Measurements from ENCODE around the gene SLC26A11. TPM values are rescaled to one million over a fixed set of nuclear protein-coding genes. Genes with fewer than 3 reads are reported as not detected.
A peak's percentile ranks its signal among the peaks of the same experiment; 100 is the strongest.

The SLC26A11 gene
- total RNA-seq, 1 experiment from 2014 or later = 26.5 TPM

DNA sequence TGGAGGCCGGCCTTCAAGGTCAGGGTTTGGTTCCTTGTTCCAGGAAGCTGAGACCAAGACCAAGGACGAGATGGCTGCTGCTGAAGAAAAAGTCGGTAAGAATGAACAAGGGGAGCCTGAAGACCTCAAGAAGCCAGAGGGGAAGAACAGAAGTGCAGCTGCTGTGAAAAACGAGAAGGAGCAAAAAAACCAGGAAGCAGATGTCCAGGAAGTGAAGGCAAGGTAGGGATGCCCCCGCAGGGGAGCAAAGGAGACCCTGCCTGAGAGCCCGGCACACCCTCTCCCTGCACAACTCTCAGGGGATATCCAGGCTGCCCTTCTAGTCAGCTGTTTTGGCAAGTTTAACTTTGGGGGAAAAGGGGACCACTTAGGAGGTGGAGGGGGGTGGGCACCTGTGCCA, 69.4 kb downstream of the SLC26A11 start:
- Histone ChIP-seq H3K27ac (ENCODE audit: insufficient read length, low read depth, low read length) (no peak overlapping the region), H4K91ac (ENCODE audit: insufficient read length, low read depth, low read length) (no peak overlapping the region), H3K9me3 (ENCODE audit: control insufficient read depth, low read depth, low read length) (no peaks in the 10 kb centered on the region), H3K4ac (ENCODE audit: low read depth, low read length) (no peak overlapping the region), H2BK12ac (ENCODE audit: insufficient read length, low read depth, low read length) (no peak overlapping the region), H3K27me3 (ENCODE audit: insufficient read depth, low read length) (no peaks in the 10 kb centered on the region), H2AK5ac (ENCODE audit: insufficient read length, low read length) (no peak overlapping the region), H2BK15ac (ENCODE audit: low read depth, low read length) (no peak overlapping the region), H3K56ac (ENCODE audit: insufficient read length, low read depth, low read length) (no peak overlapping the region), H3K79me2 (ENCODE audit: insufficient read depth, low read length) (no peaks in the 10 kb centered on the region), H3T11ph (ENCODE audit: low read length) (no peak overlapping the region), H3K4me1 (ENCODE audit: insufficient read depth, low read length) (no peaks in the 10 kb centered on the region), H3K79me1 (ENCODE audit: insufficient read depth, low read depth, low read length, poor library complexity, severe bottlenecking) (no peaks in the 10 kb centered on the region), H3K4me2 (ENCODE audit: insufficient read depth, insufficient read length, low read length) (no peak overlapping the region), H4K8ac (replicated peaks; ENCODE audit: insufficient read length, low read depth, low read length) (no peak overlapping the region), H2BK120ac (ENCODE audit: low read depth, low read length, poor library complexity, severe bottlenecking) (no peak overlapping the region), H2BK20ac (ENCODE audit: low read depth, low read length, poor library complexity, severe bottlenecking) (no peak overlapping the region), H3K23me2 (ENCODE audit: insufficient read length, low read depth, low read length, poor library complexity, severe bottlenecking) (no peaks in the 10 kb centered on the region), H4K20me1 (ENCODE audit: control insufficient read depth, insufficient read depth, insufficient read length) (peaks cover 3% of the 10 kb centered on the region), H2AFZ (ENCODE audit: low read length) (no peak overlapping the region), H3K23ac (ENCODE audit: insufficient read length, low read depth, low read length) (no peak overlapping the region), H3K14ac (ENCODE audit: insufficient read depth, low read length) (no peak overlapping the region), H3K9ac (ENCODE audit: extremely low read depth, insufficient read length, low read length) (no peak overlapping the region), H2BK5ac (ENCODE audit: insufficient read length, low read length) (no peak overlapping the region), H3K18ac (ENCODE audit: insufficient read length, low read depth, low read length) (no peak overlapping the region), H4K5ac (ENCODE audit: insufficient read length, low read depth, low read length) (no peak overlapping the region)
- H3K4me3 Mint-ChIP-seq = no peak overlapping the region
- H3K4me1 Mint-ChIP-seq = peaks cover 1 to 3% of the 10 kb centered on the region in 2 experiments
- no peaks in the 10 kb centered on the region; the same call in 1 of the 2 replicates for H3K27me3 Mint-ChIP-seq (ENCODE audit: low read depth)
- peak overlapping the region in 2 of 3 experiments; percentile 41 to 74; a peak in 2 of 7 replicates for H3K27ac Mint-ChIP-seq
- H3K9me3 Mint-ChIP-seq = no peaks in the 10 kb centered on the region
- TF ChIP-seq, protein P1, sequence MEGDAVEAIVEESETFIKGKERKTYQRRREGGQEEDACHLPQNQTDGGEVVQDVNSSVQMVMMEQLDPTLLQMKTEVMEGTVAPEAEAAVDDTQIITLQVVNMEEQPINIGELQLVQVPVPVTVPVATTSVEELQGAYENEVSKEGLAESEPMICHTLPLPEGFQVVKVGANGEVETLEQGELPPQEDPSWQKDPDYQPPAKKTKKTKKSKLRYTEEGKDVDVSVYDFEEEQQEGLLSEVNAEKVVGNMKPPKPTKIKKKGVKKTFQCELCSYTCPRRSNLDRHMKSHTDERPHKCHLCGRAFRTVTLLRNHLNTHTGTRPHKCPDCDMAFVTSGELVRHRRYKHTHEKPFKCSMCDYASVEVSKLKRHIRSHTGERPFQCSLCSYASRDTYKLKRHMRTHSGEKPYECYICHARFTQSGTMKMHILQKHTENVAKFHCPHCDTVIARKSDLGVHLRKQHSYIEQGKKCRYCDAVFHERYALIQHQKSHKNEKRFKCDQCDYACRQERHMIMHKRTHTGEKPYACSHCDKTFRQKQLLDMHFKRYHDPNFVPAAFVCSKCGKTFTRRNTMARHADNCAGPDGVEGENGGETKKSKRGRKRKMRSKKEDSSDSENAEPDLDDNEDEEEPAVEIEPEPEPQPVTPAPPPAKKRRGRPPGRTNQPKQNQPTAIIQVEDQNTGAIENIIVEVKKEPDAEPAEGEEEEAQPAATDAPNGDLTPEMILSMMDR (conservative IDR thresholded peaks at IDR 0.05) = no peak
- peaks cover 23 to 49% (median 46%) of the 10 kb centered on the region in 3 experiments for H3K36me3 Mint-ChIP-seq (ENCODE audit: insufficient read depth in 1 of 3, low read depth in 3 of 3)
- WGBS (ENCODE audit: extremely low coverage, insufficient read length, low lambda C conversion rate) = no CpG with 5 or more reads among the region's 6 CpGs
- no peak for DNase-seq
